GM12892 (cell line): ENCODE measurements around the gene SLC9A9.

Source experiments
- POLR2A ChIP-seq: IDR thresholded peaks from 2 replicates; pipeline ENCODE4 v1.6.1; 2011; ENCODE audit warnings: low read depth, low read length, control low read depth
- TAF1 ChIP-seq: IDR thresholded peaks from 2 replicates; pipeline ENCODE4 v1.6.1; 2011; ENCODE audit warnings: low read depth, mild to moderate bottlenecking, control low read depth, low read length, borderline replicate concordance

DNA sequence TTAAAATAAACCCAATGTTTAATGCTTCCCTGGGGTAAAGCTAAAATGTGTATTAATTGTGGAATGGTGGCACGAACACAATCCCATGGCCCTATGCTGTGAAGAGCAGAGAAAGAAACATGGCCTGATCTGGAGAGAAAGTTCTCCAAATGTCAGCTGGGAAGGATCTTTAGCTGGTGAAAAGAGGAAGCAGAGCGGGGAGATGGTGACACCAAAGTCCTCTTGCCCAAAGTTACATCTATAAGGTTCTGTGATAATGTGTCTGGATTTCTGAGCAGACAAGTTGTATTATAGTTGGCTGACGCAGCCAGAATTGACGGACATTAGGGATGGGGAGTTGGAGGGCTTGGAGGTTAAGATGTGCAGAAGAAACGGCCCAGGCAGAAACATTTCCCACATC lies 532.5 kb downstream of the SLC9A9 start:
- TF ChIP-seq TAF1 = no peak
- TF ChIP-seq POLR2A = no peak
